H1 (cell line): ENCODE results near the gene TMEM38A. TPM values are rescaled to one million over a fixed set of nuclear protein-coding genes. Genes with fewer than 3 reads are reported as not detected.

ENCODE experiments used
- BACH1 ChIP-seq: IDR thresholded peaks from 2 replicates; pipeline ENCODE4 v1.6.1; 2012; ENCODE audit warnings: low read length, improper control_type of control experiment
- CHD7 ChIP-seq: fragments of 300-600 bp; sonication (generic); IDR thresholded peaks from 2 replicates; pipeline ENCODE4 v1.7.1; 2012; ENCODE audit warnings: low read length, moderate library complexity, mild to moderate bottlenecking, inconsistent platforms; ENCODE audit not compliant: insufficient replicate concordance
- CREB1 ChIP-seq: IDR thresholded peaks from 2 replicates; pipeline ENCODE4 v1.6.1; 2012; ENCODE audit warnings: inconsistent platforms
- FOSL1 ChIP-seq: IDR thresholded peaks from 2 replicates; pipeline ENCODE4 v1.6.1; 2011; ENCODE audit warnings: mild to moderate bottlenecking, low read depth, low read length, moderate library complexity; ENCODE audit not compliant: insufficient read depth
- GABPA ChIP-seq: IDR thresholded peaks from 2 replicates; pipeline ENCODE4 v1.6.1; 2011; ENCODE audit warnings: mild to moderate bottlenecking, low read length, moderate library complexity, borderline replicate concordance; ENCODE audit not compliant: insufficient read depth
- SIN3A ChIP-seq, 2 experiments: IDR thresholded peaks in 1 of 2; conservative IDR thresholded peaks in 1 of 2; 2 replicates each; pipeline ENCODE4 v1.6.1; 2011 to 2012; ENCODE audit warnings: low read length in 2 of 2, improper control_type of control experiment in 1 of 2, low read depth in 1 of 2, mild to moderate bottlenecking in 1 of 2
- polyA plus RNA-seq, 7 experiments: library from polyadenylated mRNA; depleted of rRNA in 3 of 7; stranded (reverse) in 5 of 7; unstranded in 2 of 7; fragments of >200 nt in 5 of 7; fragments of 200-250 nt in 2 of 7; gene quantifications; 1 replicate in 5 of 7; 2 replicates in 1 of 7; 4 replicates in 1 of 7; pipeline versions ENCODE4 v1.2.1 to v1.2.3, GENCODE V29; 2011 to 2013; ENCODE audit warnings: missing spikeins in 2 of 7, mixed read lengths in 2 of 7
- total RNA-seq: library from RNA; stranded (reverse); fragmentation: NEBNext Ultra II Directional; extraction: Animal tissue kit (Norgen Biotek cat#: 25700); gene quantifications from 2 replicates; pipeline ENCODE4 v1.2.1, GENCODE V29; 2021

TMEM38A gene
- total and polyA plus RNA-seq, 2 of the 8 experiments (the other 6 are each of a cell fraction or from before 2014, with no cell fraction given): 8.9 to 9.2 TPM

DNA sequence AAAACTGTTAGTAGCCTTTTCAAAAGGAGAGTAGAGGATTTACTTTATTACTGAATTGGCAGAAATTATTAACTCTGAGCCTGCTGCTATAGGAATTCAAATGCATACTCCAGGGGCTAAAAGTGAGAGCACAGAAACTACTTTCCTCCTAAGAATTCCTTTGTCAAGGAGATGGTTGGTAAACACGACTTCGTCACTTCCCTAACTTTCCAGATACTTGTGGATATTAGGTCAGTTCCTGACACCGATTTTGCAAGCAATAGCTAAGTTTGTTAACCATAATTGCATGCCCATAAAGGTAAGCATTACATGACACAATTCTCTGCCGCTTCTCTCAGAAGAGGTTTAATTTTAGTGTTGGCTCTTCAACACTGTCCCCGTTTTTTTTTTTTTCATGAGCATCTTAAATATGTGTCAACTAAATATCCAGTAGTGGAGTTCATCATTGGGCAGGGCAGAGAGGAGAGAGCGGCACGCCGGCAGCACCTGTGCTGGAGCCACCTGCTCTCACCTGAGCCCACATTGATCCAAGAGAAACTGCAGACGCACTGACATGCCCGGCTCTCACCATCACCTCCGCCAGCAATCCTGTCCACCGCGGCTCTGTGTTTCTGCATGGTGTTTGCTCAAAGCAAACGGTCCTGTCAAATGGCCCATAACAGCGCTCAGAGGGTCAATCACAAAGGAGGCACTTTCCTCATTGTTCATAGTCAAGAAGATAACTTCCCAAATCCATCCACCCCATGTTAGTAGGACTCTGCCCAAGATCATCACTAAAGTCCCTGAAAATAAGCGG is 35.6 kb upstream of the TMEM38A start (continued):
- no peak for TF ChIP-seq SIN3A (conservative IDR thresholded peaks at IDR 0.05 in 1 of 2, IDR thresholded peaks at IDR 0.05 in 1 of 2; ENCODE audit: low read depth in 1 of 2, low read length in 2 of 2)
- TF ChIP-seq GABPA: no peak
- no peak for TF ChIP-seq CREB1
- TF ChIP-seq FOSL1: no peak
- no peak for TF ChIP-seq BACH1
- TF ChIP-seq CHD7: no peak
